Ecto neural progenitor cell (in vitro differentiated cells): Measurements from ENCODE around the gene TCERG1L.

ENCODE experiments used
- DNase-seq: peaks from one replicate; pipeline ENCODE4 v3.0.0-alpha.2; 2018; ENCODE audit warnings: low spot score

TCERG1L gene

GRCh38 chr10:131123496-131123895 is 188.0 kb downstream of the TCERG1L start:
- no peak for DNase-seq

- no peak for DNase-seq
Observed at GRCh38 chr10:131121511-131122035, 189.9 kb downstream of the TCERG1L start.

GRCh38 chr10:131119626-131120355 is 191.7 kb downstream of the TCERG1L start:
- DNase-seq, result no peak

GRCh38 chr10:131117416-131118212 is 193.9 kb downstream of the TCERG1L start:
- no peak for DNase-seq

GRCh38 chr10:131116991-131117375 is 194.5 kb downstream of the TCERG1L start:
- no peak for DNase-seq

- no peak for DNase-seq
Observed at GRCh38 chr10:131116216-131116990, 195.1 kb downstream of the TCERG1L start.

GRCh38 chr10:131115801-131116200 is 195.7 kb downstream of the TCERG1L start:
- no peak for DNase-seq

- DNase-seq, result no peak
Observed at GRCh38 chr10:131115321-131115720, 196.2 kb downstream of the TCERG1L start.

GRCh38 chr10:131114846-131115245 is 196.7 kb downstream of the TCERG1L start:
- DNase-seq, result no peak

- DNase-seq, result no peak
Observed at GRCh38 chr10:131113709-131114291, 197.7 kb downstream of the TCERG1L start.

- no peak for DNase-seq
Observed at GRCh38 chr10:131113165-131113564, 198.4 kb downstream of the TCERG1L start.

- no peak for DNase-seq
Observed at GRCh38 chr10:131112691-131113090, 198.8 kb downstream of the TCERG1L start.

GRCh38 chr10:131111471-131112080 is 199.9 kb downstream of the TCERG1L start:
- no peak for DNase-seq

GRCh38 chr10:131111007-131111406 is 200.5 kb downstream of the TCERG1L start:
- no peak for DNase-seq

- no peak for DNase-seq
Observed at GRCh38 chr10:131110241-131110783, 201.2 kb downstream of the TCERG1L start.

- no peak for DNase-seq
Observed at GRCh38 chr10:131109726-131110125, 201.8 kb downstream of the TCERG1L start.

GRCh38 chr10:131109291-131109690 is 202.2 kb downstream of the TCERG1L start:
- DNase-seq, result no peak

- no peak for DNase-seq
Observed at GRCh38 chr10:131107970-131108369, 203.6 kb downstream of the TCERG1L start.

- no peak for DNase-seq
Observed at GRCh38 chr10:131102676-131103075, 208.8 kb downstream of the TCERG1L start.

GRCh38 chr10:131102147-131102546 is 209.4 kb downstream of the TCERG1L start:
- no peak for DNase-seq
